K562 (cell line): ENCODE measurements around the gene PAM.

Experiments used
- GABPB2 ChIP-seq: fragments of 250-450 bp; sonication (Bioruptor Pico); conservative IDR thresholded peaks from 2 replicates; pipeline ENCODE4 v1.5.1; 2021; ENCODE audit warnings: mild to moderate bottlenecking
- HNRNPK ChIP-seq: fragments of 200-400 bp; formaldehyde crosslinking; IDR thresholded peaks from one replicate; pipeline ENCODE4 v1.6.1; 2018; ENCODE audit warnings: mild to moderate bottlenecking, low read depth, low read length; ENCODE audit not compliant: poor library complexity, severe bottlenecking
- LCOR ChIP-seq: sonication (generic); formaldehyde crosslinking; IDR thresholded peaks from 2 replicates; pipeline ENCODE4 v1.8.0; 2022; ENCODE audit warnings: mild to moderate bottlenecking, missing genetic modification reagents
- MXD1 ChIP-seq: fragments of 250-450 bp; sonication (Bioruptor Pico); IDR thresholded peaks from 2 replicates; pipeline ENCODE4 v1.8.0; 2021; ENCODE audit warnings: borderline replicate concordance, mild to moderate bottlenecking, moderate library complexity; ENCODE audit not compliant: poor library complexity, severe bottlenecking
- TARDBP ChIP-seq: fragments of 450-650 bp; IDR thresholded peaks from 2 replicates; pipeline ENCODE4 v1.6.1; 2016
- TF ChIP-seq, protein P1 (sequence below), 2 experiments: fragments of 450-650 bp; formaldehyde crosslinking in 1 of 2; IDR thresholded peaks; 2 replicates each; pipeline versions ENCODE4 v1.4.0 to v1.6.1; 2014 to 2020; ENCODE audit warnings: mild to moderate bottlenecking in 2 of 2, borderline replicate concordance in 1 of 2, low read depth in 1 of 2

DNA sequence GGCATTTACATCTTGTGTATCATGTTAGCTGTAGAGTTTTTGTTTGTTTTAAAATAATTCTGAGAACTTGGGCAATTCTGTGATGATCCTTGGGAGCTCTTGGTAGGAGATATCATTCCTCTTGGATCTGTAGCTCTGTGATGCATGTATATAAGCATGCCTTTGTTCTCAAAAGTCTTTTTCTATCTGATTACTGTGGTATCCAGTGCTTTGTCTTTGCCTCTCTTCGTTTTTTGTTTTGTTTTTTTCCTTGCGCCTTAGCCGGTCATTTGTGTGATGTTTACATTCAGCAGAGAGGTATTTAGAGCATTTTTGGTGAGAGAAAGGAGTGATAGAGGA is 110.0 kb downstream of the PAM start:
- TF ChIP-seq MXD1 (CRISPR knock-in tag): no peak
- no peak for TF ChIP-seq LCOR (CRISPR knock-in tag)
- TF ChIP-seq HNRNPK: no peak
- no peak for TF ChIP-seq GABPB2 (CRISPR knock-in tag)
- no peak for TF ChIP-seq TARDBP
- TF ChIP-seq, protein P1, sequence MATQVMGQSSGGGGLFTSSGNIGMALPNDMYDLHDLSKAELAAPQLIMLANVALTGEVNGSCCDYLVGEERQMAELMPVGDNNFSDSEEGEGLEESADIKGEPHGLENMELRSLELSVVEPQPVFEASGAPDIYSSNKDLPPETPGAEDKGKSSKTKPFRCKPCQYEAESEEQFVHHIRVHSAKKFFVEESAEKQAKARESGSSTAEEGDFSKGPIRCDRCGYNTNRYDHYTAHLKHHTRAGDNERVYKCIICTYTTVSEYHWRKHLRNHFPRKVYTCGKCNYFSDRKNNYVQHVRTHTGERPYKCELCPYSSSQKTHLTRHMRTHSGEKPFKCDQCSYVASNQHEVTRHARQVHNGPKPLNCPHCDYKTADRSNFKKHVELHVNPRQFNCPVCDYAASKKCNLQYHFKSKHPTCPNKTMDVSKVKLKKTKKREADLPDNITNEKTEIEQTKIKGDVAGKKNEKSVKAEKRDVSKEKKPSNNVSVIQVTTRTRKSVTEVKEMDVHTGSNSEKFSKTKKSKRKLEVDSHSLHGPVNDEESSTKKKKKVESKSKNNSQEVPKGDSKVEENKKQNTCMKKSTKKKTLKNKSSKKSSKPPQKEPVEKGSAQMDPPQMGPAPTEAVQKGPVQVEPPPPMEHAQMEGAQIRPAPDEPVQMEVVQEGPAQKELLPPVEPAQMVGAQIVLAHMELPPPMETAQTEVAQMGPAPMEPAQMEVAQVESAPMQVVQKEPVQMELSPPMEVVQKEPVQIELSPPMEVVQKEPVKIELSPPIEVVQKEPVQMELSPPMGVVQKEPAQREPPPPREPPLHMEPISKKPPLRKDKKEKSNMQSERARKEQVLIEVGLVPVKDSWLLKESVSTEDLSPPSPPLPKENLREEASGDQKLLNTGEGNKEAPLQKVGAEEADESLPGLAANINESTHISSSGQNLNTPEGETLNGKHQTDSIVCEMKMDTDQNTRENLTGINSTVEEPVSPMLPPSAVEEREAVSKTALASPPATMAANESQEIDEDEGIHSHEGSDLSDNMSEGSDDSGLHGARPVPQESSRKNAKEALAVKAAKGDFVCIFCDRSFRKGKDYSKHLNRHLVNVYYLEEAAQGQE (IDR thresholded peaks at IDR 0.05; ENCODE audit: borderline replicate concordance): no peak
- TF ChIP-seq, protein P1 (CRISPR knock-in tag; IDR thresholded peaks at IDR 0.05; ENCODE audit: low read depth): no peak
